HG03103 (cell line): ENCODE data around the gene PDLIM4.
A peak's percentile ranks its signal among the peaks of the same experiment; 100 is the strongest.

Experiments
- ATAC-seq: cut with Tn5 transposase; IDR thresholded peaks from one replicate; pipeline ENCODE4 v1.9.1; 2021; ENCODE audit warnings: low read depth; ENCODE audit not compliant: unreplicated experiment

The PDLIM4 gene

DNA sequence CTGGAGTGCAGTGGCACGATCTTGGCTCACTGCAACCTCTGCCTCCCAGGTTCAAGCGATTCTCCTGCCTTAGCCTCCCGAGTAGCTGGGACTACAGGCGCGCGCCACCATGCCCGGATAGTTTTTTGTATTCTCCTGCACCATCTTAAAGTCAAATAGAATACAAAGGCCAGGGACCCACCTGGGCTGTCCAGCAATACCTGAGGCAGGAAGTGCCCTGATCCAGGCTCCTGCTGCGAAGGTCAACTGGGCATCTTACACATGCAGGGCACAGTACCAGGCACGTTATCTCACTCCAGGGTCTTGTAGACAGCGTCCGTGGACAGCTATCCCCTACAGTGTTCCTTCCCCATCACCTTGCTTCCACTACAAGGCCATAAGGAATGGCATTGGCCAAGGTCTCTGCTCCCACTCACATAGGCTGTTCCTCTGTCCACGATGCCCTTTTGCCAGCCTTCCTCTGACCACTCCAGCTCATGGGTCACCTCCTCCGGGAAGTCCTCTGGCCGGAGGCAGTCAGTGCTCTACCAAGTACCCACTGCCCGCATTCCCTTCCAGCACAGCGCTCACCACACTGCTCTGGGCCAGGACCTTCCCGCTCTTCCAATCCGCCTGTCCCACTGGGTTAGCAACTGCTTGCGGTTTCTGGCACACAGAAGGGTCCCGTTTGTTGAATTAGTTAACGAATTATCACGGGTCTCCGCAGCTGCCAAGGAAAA is 30.8 kb upstream of the PDLIM4 start:
- ATAC-seq = no peak

DNA sequence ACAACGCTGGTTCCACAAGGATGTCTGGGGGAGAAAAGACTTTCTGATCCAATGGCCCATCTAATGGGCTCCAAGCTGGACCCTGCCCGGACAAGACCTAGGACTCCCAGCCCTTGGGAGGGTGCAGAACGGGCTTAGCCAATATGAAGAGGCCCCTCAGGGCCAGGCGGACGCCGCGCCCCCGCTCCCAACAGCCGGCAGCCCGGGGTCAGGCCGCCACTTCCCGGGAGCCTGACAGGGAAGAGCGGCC is 30.3 kb upstream of the PDLIM4 start:
- ATAC-seq = no peak

DNA sequence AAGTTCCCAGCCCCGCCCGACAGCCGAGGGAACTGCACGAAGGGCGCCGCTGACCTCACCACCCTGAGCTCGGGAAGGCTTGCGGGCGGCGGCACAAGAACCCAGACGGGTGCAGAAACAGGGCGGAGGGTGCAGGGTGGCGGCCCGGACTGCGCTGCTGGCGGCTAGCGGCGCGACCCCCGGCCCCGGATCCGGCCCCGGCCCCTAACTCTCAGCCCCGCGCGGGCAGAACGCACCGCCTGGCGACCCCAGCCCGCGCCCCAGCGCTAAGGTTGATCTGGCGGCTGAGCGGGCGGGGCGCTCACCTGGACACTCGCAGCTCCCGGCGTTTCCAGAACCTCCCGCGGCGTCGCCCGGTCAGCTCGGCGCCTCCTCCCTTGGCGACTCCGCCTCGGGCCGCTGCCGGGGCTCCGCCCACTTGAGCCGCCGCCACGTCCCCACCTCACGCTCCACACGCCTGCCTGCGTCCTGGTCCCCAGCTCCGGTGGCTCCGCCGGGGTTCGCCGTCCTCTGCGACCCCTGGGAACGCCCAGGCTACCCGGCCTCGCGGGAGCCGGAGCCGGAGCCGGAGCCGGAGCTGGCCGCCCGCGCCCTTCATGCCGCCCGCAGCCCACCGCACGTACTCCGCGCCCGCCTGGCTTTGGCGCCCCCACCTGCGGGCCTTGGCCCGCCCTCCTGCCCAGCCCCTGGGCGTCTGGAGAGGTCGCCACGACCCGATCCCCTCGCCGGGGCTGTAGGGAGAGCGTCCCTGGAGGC is 29.8 kb upstream of the PDLIM4 start, which contains the start of gene P4HA2:
P4HA2 (minus strand) TSS at position 369 of the 756 bp plus-strand sequence. CDS start 9,227 bp downstream, outside the sequence.
- ATAC-seq = peak; percentile 81

DNA sequence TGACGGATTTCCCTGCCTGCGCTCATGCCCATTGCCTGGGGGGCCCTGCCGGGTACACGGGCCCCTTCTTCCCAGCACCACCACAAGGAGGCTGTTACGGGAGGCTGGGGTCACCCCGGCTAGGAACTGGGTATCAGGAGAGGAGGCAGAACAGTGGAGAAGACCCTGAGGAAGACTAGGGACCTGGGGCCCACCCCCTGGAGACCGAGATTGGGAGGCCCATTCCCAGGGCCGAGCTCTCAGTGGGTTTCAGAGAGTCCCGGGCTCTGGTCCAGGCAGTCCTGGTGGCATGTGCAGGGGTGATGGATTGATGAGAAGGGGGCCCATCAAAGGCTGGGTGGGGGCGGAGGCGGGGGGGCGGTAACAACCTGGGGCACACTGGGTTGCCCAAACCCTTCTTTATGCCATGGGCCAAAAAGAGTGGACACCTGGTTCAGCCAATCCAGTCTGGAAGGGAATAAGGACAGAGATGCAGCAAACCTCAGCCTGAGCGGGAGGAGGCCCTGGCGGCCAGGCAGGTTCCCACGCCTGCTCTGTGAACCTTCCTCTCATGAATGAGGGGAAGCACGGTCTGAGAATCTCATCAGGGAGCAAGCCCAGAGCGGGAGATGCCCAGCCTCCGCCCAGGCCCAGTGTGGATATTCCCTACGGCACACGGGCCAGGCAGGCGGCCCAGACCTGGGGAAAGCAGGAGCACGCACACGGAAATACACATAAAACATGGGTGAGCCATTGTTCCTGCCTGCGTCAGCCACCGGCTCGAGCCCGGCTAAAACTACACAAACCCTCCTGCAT is 29.1 kb upstream of the PDLIM4 start:
- ATAC-seq = peak; percentile 23

DNA sequence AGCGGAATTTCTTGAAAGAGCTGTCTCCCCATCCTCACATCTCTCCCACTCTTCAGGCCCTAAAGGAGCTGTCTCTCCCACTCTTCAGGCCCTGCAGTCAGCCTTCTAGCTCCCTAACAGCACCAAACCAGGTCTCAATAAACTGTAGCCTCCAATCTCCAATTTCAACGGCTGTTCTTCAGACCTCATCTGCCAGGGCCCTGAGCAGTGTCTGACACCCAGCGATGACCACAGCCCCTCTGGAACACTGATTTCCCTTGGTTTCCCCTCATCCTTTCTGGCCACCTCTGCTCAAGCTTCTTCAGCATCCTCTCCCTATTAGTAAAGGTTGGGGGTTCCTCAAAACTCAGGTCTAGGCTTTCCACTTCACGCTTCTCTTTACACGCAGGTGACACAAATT is 28.3 kb upstream of the PDLIM4 start:
- ATAC-seq = no peak

DNA sequence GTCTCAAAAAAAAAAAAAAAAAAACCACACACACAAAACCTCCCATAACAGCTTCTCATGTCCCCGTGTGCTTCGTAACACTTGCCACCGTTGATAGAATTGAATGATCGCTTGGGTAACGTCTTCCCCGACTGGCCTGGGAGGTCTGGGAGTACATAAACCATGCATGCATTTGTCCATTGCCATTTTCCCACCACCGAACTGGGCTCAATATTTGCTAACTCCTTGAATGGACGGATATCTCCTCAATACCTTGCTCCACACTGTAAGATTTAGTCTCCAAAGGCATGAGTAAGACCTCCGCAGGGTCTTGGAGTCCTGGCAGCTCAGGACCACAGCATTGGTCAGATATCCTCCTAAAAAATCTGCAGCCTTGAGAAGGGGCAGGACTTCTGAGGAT is 26.6 kb upstream of the PDLIM4 start:
- no peak for ATAC-seq

DNA sequence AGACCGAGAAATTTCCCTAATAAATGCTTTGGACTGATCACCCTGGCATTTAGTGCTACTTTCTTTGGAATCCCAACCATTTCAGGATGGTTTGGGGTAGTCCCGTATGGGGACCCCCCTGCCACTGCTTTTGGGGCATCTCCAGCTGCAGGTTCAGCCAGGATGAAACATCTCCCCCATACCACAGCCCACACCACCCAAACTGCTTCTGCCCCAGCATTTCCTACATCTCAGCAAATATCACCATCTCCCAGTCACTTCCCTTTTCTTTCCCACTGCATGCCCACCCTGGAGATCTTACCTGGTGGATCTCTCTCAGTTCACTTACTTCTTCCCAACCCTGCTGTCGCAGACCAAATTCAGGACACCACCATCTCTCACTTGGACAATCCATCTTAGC is 25.0 kb upstream of the PDLIM4 start:
- no peak for ATAC-seq

DNA sequence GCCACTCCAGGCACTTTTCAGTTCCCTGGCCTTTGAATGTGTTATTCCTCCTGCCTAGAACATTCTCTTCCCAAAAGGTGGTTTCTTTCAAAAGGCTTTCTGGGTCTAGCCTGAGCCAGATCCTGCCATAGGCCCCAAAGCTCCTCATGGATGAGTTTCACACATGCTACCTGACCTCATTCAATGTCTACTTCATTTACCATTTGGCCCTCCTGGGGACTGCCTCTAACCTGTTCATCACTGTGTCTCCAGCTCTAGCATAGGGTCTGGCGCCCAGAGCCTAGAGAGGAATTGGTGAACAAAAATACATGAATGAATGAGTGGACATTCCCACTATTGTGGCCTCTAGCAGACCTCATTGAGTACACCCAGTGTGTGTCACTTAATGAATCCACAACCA is 24.4 kb upstream of the PDLIM4 start:
- no peak for ATAC-seq

DNA sequence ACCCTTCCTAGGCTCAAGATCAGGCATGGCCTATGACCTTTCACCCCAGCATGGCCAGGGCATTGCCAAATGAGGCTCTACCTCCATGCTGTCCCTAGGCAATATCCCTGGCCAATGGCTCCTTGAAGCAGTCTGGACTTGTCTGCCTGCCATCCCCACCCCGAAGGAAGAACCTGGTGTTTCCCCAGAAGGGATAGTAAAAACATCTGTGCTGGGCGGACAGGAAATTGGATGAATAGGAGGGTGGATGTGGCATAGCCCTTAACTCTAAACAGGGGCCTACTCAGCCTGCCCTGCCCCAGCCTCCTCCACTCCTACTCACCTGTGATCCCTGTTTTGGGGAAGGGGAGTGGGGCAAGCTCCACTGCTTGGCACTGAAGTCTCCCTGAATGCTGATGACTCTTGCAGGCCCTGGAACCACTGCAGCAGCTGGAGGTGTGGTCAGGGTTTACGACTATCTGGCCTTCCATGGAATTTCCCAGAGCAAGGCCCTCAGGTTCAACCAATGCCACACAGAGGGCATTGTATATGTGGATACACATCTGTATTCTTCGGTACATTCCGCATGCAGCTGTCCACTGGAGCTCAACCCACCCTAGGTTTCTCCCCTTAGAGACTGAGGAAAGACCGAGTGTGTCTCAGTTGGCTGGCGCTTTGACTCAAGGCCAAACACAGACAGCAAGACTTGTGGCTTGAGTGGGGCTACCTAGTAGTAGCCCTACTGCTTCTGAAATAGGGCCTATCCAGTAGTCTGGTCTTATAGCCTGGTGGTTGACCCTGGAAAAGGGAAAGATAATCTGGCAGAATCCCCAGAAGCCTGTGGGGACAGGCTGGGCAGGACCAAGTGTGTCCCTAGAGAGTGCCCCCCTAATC is 23.4 kb upstream of the PDLIM4 start:
- no peak for ATAC-seq

DNA sequence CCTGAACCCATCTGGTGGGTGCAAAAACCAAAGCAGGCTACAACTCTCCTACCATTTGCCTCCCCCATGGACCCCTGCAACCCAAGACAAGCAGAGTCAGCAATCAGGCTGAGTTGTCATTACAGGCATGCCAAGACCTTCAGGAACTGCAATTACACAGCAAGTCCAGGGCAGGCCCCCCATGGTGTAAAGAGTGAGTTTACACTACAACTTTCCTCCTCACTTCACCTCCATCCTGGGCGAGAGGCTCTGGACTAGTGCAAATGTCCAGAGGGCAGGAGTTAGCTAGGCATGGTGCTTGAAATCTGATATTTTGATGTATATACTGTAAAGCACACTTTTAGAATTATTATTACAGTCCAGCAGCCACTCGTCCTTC is 22.8 kb upstream of the PDLIM4 start:
- no peak for ATAC-seq

DNA sequence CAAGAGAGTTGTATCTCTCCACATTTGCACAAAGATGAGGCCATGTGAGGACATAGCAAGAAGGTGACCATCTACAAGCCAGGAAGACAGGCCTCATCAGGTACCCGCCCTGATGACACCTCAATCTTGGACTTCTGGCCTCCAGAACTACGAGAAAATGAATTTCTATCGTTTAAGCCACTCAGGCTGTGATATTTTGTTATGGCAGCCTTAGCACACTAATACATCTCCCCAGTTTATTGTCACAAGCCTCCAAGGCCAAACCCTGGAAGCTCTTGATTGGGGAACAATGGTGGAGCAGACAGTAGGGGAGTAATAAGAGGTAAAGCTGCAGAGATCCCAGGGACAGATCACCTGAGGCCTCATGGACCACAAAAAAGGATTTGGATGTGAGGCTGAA is 22.2 kb upstream of the PDLIM4 start:
- ATAC-seq = no peak

DNA sequence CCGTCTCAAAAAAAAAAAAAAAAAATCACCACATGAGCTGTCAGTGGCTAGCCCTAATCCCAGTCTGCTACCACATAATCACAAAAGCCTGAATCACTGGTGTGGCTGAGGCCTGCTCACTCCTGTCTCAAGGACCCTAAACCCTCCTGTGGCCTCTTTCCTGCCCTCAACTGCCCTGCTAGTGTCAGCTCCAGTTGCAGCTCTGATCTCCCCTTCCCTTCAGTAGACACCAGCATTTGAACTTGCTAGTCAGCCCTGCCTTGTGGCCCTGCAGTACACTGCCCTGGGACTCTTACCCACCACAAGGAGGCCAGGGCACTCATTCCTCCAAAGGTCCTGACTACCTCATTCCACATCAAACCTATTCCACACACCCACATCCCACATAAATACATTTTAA is 20.4 kb upstream of the PDLIM4 start:
- no peak for ATAC-seq

DNA sequence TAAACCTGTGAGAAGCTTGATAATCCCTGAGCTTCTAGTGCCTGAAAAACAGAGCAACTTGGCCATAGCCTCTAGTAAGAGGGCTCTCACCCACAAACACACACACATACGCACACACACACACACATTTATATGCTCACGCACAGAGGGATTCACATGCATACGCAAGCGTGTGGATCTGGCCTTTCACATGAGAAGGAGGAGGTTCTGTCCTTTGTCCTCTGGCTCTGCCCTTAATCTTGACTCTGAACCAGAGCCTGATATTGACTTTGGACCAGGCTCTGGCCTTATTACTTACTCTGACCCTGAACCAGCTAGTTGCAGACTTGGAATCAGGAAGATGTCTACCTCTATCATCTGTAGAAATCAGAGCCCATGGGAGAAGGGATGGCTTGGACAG is 19.8 kb upstream of the PDLIM4 start:
- no peak for ATAC-seq

DNA sequence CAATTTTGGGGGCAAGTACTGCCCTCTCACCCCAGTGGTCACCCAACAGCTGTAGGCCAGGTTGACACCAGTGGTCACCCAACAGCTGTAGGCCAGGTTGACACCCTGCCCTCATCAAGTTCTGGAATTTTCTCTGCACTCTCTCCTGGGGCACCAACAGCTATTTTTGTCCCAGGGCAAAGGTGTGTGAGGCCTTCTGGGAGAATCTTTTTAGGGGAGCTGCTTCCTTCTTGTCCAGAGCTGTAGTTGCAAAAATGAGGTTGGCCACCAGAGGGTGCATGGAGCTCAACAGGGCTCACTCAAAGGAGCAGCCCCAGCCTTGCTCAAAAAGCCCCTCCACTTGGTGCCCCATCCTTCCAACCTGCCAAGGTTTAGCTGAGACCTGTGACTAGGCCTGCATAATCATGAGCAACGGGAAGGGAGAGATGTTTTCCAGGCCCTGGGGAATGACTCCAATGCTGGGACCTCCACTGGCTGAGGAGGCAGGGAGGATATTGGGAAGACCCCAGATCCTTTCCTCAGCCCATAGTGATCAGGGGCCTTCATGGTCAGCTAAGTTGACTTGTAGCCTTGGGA is 19.2 kb upstream of the PDLIM4 start:
- ATAC-seq = peak; percentile 54

DNA sequence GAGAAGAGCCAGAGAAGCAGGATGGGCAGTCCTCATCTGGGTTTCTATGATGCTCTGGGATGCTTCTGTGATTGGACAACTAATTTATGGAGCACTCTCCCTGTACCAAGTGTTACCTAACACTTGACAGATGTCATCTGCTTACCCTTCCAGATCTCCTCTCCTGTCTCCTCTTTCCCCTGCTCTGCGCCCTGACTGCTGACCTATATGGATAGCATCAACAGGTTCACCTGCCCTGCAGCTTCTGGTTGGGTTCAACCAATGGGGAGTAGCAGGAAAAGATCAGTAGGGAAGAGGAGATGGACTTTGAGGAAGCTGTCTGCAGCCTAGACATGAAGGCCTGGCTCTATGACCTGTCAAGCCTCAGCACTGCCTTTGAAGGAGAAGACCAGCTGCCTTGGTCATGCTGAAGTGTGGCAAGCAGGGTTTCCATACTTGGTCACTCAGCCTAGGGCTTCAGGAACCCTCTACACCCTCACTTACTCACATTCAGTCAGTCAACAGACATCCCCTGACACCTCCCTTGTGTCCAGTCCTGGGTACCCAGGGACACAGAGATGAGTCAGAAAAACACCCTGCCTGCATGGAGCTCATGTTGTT is 18.5 kb upstream of the PDLIM4 start:
- no peak for ATAC-seq

DNA sequence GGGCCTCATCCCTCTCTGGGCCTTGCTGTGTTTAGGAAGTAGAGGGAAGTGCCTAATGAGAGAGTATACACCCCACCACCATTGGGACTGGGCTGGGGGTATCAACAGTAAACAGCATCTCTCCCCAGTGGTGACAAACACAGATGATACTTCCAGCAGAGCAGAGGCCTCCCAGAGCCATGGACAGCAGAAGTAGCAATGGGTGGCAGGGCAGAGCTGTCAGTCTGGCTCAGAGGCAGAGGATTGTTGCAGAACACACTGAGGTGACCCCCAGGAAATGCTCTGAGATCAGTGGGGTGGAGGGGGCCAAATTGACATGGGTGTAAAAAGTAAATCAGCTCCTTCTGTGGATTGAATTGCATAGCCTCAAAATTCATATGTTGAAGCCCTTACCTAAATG is 17.7 kb upstream of the PDLIM4 start:
- ATAC-seq = no peak

DNA sequence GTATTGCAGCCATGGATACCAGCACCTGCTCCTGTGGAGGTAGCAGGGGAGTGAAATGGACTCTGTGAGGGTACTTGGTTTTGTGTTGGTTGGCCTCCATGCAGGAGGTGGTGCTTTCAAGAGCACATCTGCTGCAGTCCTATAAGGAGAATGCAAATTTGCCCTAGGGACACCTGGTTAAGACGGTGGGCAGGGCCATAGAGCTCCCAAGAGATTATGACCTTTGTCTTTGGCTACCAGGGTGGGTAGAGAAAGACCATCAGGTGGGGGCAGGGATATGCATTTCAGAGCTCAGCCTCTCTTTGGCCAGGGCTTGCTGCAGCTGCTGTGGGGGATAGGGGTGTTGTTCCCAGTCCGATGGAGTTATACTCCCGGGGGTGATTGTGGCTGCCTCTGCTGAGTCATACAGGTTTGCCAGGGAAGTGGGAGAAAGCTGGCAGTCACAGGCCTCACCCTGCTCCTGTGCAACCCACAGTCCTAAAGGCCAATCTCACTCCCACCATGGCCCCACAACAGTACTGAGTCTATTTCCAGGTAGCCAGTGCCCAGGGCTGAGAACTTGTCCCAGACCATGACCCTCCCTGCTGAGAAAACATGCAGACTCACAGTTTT is 14.0 kb upstream of the PDLIM4 start:
- ATAC-seq = no peak

DNA sequence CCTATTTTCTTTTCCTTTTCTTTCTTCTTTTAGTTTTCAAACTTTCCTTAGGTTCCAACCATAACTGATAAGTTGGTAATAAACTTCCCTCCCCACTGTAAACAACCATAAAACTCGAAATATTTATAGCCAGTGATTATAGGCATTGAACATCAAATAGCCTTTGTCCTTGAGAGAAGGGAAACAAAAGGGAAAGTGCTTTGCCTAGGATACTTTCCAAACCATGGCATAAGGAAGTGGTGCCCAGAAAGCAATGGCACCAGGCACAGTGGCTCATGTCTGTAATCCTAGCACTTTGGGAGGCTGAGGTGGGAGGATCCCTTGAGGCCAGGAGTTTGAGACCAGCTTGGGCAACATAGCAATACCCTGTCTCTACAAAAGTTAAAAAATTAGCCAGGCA is 11.9 kb upstream of the PDLIM4 start:
- ATAC-seq = no peak

DNA sequence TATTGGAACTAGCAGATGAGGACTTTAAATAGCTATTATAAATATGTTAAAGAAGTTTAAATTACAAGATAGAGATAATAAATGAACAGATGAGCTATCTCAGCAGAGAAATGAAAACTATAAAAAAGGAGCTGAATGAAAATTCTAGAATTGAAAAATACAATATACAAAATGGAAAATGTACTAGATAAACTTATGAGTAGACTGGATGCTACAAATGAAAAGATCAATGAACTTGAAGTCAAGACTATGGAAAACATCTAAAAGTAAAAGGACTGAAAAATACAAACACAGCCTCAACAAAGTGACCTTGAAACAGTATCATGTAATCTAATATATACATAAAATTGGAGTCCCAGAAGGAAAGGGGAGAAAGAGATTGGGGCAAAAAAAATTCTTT is 10.7 kb upstream of the PDLIM4 start:
- no peak for ATAC-seq

DNA sequence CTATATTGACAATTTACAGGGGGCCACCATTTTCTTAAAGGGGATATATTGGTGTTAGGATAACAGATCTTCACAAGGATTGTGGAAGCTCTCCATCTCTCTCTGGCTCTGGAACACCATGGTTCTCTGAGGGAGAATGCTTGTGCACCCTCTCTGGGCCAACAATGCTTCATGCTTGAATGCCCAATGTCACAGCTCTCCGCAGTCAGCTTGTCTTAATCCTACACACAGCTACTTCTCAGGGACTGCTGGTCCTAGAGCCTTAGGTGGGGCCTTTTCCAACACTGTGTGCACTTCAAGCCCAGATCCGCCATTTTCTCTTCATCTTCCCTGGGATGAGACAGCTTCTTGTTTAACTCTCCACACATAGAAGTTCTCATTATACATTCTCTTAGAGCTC is 6.9 kb upstream of the PDLIM4 start:
- ATAC-seq = no peak
